GM19468 (cell line): Measurements from ENCODE around the gene TMEM141.

Experiments used
- ATAC-seq: cut with Tn5 transposase; IDR thresholded peaks from one replicate; pipeline ENCODE4 v1.9.1; 2021; ENCODE audit warnings: mild to moderate bottlenecking, moderate library complexity, moderate number of reproducible peaks; ENCODE audit not compliant: unreplicated experiment; ENCODE audit errors: extremely low read depth

The TMEM141 gene

GRCh38 chr9:136790640-136791515 lies at the start of gene TMEM141:
Gene TMEM141 (plus strand): TSS chr9:136791344. CDS start chr9:136791371, 27 bp downstream.
- ATAC-seq = peak; percentile 72

GRCh38 chr9:136741883-136742571 lies 49.1 kb upstream of the TMEM141 start:
- ATAC-seq = no peak

DNA sequence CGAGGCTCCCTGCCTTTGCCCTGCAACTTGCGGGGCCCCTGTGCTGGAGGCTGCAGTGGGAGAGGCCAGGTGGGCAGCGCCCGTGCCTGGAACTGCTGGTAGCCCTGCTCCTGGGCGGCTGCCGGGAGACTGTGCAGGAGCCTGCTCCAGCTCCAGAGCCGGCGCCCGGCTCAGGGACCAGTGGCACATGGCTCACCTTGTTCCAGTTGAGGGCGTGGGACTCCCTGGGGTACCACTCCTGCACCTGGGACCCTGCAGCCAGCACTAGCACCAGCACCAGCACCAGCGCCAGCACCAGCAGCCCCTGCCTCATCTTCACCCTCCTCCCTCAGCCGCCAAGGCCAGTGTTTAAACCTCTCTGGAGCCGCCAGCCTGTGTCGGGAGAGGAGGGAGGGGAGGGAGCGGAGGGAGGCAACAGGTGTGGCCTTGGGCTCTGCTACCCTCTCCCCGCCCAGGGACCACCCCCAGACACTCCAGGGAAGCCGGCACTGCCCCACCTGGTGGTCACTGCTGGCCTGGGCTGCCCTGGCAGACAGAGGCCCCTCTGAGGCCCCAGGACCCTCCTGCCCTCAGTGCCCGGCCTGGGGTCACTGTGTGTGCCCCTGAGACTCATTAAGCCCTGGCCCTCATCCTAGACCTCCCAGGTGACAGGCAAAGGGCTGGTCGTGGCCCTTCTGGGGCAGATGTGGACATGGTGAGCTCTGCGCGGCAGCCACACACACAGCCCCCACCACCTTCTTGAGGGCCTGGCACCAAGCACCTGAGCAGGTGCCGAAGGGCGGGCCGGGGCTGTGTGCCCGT lies 48.4 kb upstream of the TMEM141 start, which contains the start of gene LCN10:
LCN10 (minus strand) TSS at position 350 of the 801 bp plus-strand sequence; CDS start at position 313, 37 bp downstream.
- no peak for ATAC-seq

GRCh38 chr9:136743639-136744211 lies 47.4 kb upstream of the TMEM141 start:
- ATAC-seq = no peak

DNA sequence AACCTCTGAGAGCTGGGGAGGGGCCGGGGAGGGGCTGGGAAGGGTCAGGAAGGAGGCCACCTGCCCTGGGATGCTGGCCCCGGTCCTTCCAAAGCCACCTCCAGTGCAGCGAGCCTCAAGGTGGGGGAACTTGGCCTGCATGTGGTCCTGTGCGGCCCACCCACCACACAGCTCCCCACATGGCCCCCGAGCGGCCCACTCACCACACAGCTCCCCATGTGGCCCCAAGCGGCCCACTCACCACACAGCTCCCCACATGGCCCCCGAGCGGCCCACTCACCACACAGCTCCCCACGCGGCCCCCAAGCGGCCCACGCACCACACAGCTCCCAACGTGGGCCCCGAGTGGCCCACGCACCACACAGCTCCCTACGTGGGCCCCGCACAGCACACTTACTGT lies 46.4 kb upstream of the TMEM141 start:
- ATAC-seq = no peak

GRCh38 chr9:136745389-136746154 lies 45.6 kb upstream of the TMEM141 start:
- ATAC-seq = no peak

DNA sequence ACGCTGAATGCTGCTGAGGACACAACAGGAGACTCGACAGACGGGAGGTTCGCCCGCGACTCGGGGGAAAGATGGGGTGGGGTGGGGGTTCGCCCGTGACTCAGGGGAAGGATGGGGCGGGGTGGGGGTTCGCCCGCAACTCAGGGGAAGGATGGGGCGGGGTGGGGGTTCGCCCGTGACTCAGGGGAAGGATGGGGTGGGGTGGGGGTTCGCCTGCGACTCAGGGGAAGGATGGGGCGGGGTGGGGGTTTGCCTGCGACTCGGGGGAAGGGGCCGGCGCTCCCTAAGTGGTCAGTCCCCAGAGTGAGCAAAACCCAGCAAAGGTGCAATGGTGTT lies 45.0 kb upstream of the TMEM141 start:
- ATAC-seq = no peak

- no peak for ATAC-seq
Measured at GRCh38 chr9:136746621-136747020, 44.5 kb upstream of the TMEM141 start.

DNA sequence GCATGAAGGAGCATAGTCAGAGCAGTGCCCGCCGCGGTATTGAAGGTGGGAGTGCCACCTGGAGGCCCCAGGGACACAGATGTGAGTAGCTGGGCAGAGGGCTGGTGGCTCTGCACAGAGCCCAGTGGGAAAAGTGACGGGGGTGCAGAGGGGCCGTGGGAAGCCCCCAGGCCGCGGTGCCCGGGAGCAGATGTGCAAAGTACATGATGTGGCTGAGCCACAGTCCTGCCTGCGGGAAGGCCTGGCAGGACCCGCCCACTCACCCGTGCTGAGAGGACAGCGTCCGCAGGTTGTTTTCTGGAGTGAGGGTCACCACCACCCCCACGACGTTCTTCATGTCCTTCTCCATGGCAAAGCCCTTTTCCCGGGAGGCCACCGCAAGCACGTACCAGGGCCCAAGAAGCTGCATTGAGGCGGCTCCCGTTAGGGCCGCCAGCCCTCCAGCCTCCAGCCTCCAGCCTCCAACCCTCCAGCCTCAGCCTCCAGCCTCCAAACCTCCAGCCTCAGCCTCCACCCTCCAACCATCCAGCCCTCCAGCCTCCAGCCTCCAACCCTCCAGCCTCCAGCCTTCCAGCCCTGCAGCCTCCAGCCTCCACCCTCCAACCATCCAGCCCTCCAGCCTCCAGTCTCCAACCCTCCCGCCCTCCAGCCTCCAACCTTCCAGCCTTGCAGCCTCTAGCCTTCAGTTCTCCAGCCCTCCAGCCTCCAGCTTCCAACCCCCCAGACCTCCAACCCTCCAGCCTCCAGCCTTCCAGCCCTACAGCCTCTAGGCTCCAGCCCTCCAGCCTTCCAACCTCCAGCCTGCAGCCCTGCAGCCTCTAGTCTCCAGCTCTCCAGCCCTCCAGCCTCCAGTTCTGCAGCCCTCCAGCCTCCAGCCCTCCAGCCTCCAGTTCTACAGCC lies 43.7 kb upstream of the TMEM141 start:
- ATAC-seq = no peak

DNA sequence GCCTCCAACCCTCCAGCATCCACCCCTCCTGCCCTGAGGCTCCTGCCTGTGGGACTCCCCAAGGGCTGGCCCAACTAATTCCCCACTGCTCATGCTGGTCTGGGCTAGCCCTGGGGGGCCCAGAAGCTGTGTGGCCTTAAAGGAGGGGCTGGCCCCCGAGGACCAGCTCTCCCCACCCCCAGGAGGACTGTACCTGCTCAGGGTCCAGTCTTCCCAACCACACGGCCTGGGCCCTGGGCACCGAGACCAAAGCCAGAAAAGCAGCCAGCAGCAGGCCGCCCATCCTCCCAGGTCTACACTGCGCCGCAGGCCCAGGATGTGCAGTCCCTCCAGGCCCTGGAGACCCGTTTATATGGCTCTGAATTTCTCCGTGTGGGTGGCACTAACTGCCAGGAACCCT lies 42.9 kb upstream of the TMEM141 start, which contains the start of gene LCN6:
LCN6 (minus strand) TSS at position 325 of the 400 bp plus-strand sequence; CDS start at position 283, 42 bp downstream.
- no peak for ATAC-seq

DNA sequence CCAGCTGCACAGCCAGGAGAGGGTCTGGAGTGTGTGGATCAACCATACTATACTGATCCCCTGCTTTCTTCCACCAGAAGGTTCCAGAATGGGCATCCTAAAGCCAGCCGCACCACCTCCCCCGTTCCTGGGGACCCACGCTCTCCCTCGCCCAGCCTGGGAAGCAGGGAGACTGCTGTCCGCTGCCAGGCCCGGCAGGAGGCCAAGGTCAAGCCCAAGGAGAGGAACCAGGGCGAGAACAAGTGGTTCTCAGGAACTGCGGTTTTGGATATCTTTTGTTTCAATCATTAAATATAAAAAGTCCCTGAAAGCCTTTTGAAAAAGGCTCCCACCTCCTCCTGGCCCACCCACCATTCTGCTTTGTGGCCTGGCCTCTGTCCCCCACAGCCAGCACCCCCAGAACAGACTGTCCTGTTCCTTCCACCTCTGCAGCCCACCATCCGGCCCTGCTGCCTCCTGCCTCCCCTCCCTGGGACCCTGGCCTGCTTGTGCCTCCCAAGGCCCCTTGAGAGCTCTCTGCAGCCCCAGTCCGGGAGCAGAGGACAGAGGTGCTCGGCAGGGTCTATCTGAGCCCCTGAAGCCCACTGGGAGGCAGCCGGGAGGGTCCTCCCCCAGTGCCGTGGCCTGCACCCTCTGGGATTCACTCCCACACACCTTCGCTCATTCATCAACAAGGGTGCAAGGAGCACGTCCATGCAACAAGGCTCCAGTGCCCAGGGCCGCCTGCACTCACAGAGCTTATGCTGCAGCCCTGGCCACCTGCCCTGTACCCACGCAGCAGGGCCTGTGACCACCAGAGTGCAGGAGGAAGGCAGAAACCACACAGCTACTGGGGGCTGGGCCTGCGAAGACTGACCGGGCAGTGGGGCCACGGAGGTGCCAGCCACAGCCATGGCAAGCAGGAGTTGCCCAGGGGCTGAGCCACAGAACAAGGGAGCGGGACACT lies 42.2 kb upstream of the TMEM141 start:
- no peak for ATAC-seq

DNA sequence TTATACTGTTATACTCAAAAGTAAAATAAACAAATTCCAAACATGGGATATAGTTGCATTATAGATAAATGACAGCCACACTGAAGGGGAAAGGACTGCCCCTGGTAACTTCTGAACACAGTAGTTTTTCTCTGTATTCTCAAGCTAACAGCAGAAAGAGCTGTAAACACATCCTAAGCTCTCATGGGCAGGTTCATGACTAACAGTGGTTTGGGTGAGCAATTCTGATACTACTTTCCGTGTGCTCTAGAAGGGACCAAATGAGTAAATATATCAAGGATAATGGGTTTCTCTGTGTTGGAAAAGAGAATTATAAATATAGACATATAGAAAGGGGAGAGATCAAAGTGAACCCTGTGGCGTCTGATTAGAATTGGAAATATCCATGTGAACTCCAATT lies 40.6 kb upstream of the TMEM141 start:
- ATAC-seq = no peak

GRCh38 chr9:136751244-136751643 lies 39.9 kb upstream of the TMEM141 start:
- no peak for ATAC-seq

DNA sequence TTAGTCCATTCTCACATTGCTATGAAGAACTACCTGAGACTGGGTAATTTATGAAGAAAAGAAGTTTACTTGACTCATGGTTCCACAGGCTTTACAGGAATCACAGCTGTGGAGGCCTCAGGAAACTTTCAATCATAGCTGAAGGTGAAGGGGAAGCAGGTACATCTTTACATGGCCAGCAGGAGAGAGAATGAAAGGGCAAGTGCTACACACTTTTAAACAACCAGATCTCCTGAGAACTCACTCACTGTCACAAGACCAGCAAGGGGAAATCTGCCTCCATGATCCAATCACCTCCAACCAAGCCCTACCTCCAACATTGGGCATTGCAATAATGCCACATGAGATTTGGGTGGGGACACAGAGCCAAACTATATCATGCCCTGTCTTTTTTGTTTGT lies 39.3 kb upstream of the TMEM141 start:
- no peak for ATAC-seq

DNA sequence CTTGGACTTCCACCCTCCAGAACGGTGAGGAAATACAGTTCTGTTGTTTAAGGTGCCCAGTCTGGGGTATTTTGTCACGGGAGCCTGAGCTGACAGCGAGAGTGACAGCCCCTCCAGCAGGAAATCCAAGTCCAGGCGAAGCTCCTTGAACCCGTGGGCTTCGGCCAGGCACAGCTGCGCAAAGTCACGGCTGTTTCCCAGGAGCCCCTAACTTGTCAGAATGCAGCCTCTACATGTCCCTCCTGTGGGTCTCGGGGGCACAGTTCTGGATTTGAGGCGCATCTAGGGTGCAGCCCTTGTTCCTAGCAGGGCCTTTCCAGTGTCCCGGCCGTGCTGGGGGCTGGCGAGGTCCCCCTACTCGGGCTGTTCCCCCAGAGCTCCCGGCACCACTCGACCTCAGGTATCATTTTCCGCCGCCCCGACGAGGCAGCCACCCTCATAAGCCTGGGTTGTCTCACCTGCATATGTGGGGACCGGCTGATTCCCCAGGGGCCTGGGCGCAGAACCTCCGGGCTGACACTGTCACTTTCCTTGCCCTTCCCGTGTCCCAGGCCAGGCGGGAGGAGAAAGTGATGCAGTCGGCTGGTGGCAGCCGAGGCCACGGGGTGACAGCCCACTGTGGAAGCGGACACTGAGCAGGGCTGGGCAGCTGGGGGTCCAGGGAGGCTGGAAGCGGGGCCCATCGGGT lies 37.6 kb upstream of the TMEM141 start:
- no peak for ATAC-seq

- no peak for ATAC-seq
Measured at GRCh38 chr9:136754059-136754572, 37.0 kb upstream of the TMEM141 start.
